Stomach (tissue), 4 donors: ENCODE results near the gene ERC2.

Experiments
- POLR2A ChIP-seq, 4 donors: fragments of 450-650 bp; IDR thresholded peaks; one replicate each; pipeline ENCODE4 v1.6.1; 2016; ENCODE audit warnings: antibody characterized with exemption in 4 of 4, control low read depth in 2 of 4, mild to moderate bottlenecking in 1 of 4, moderate library complexity in 1 of 4
- POLR2AphosphoS5 ChIP-seq, 3 donors: sonication (generic); formaldehyde crosslinking; IDR thresholded peaks; one replicate each; pipeline ENCODE4 v1.6.1; 2016; ENCODE audit warnings: antibody characterized with exemption in 3 of 3
- TF ChIP-seq, protein P1 (sequence below), 7 experiments: fragments of 450-650 bp in 4 of 7; fragments of 200-600 bp in 3 of 7; sonication (generic) in 3 of 7; IDR thresholded peaks; one replicate each; pipeline ENCODE4 v1.5.1; 2016 to 2019; ENCODE audit warnings: antibody characterized with exemption in 7 of 7, control low read depth in 2 of 7, mild to moderate bottlenecking in 1 of 7

DNA sequence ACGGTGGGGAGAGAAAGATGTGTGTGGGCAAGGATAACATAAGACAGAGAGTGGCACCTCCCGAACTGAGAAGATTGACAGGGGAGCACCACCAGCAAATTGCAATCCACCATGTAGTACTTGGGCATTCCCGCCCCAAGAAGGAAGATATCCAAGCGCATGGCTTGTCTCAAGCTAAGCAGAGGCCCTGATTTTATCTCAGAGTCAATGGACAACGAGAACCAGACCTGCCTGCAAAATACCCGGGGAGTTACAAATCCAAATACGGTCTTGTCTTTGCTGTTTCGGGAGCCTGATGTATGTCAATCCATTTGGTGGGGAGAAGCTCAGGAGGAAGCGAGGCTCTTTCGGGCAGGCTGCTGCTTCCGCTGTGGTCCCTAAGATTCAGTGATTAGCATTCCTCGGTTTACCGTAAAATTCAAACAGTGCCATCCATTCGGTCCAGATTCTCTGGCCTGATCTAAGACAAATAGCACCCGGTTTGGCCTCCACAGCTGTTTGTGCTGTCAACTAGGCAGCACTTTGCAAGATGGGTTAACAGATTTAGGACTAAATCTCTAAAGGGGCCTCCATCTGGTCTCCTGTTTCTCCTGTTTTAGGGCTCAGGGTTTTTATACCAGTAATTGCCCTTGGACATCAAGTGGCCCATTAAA lies 883.4 kb downstream of the ERC2 start:
- TF ChIP-seq POLR2AphosphoS5 (IDR thresholded peaks at IDR 0.05) (no peak), POLR2A (IDR thresholded peaks at IDR 0.05) (no peak)
- TF ChIP-seq, protein P1, sequence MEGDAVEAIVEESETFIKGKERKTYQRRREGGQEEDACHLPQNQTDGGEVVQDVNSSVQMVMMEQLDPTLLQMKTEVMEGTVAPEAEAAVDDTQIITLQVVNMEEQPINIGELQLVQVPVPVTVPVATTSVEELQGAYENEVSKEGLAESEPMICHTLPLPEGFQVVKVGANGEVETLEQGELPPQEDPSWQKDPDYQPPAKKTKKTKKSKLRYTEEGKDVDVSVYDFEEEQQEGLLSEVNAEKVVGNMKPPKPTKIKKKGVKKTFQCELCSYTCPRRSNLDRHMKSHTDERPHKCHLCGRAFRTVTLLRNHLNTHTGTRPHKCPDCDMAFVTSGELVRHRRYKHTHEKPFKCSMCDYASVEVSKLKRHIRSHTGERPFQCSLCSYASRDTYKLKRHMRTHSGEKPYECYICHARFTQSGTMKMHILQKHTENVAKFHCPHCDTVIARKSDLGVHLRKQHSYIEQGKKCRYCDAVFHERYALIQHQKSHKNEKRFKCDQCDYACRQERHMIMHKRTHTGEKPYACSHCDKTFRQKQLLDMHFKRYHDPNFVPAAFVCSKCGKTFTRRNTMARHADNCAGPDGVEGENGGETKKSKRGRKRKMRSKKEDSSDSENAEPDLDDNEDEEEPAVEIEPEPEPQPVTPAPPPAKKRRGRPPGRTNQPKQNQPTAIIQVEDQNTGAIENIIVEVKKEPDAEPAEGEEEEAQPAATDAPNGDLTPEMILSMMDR (IDR thresholded peaks at IDR 0.05): no peak
